ENCODE data around the gene CMSS1.
A peak's percentile ranks its signal among the peaks of the same experiment; 100 is the strongest.

The CMSS1 gene

GRCh38 chr3:99789011-99789721 is 28.5 kb upstream of the CMSS1 start:
- no peak overlapping the region for H3K4me3 ChIP-seq (replicated peaks; ENCODE audit: low read depth, low read length)
- TF ChIP-seq, protein P1, sequence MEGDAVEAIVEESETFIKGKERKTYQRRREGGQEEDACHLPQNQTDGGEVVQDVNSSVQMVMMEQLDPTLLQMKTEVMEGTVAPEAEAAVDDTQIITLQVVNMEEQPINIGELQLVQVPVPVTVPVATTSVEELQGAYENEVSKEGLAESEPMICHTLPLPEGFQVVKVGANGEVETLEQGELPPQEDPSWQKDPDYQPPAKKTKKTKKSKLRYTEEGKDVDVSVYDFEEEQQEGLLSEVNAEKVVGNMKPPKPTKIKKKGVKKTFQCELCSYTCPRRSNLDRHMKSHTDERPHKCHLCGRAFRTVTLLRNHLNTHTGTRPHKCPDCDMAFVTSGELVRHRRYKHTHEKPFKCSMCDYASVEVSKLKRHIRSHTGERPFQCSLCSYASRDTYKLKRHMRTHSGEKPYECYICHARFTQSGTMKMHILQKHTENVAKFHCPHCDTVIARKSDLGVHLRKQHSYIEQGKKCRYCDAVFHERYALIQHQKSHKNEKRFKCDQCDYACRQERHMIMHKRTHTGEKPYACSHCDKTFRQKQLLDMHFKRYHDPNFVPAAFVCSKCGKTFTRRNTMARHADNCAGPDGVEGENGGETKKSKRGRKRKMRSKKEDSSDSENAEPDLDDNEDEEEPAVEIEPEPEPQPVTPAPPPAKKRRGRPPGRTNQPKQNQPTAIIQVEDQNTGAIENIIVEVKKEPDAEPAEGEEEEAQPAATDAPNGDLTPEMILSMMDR (IDR thresholded peaks at IDR 0.05; ENCODE audit: low read depth, low read length, missing control alignments): peak; percentile 69
- DNase-seq (ENCODE audit: extremely low read depth, low read depth): peak; percentile 52

GRCh38 chr3:99794485-99794884 is 23.2 kb upstream of the CMSS1 start:
- no peak overlapping the region for H3K4me3 ChIP-seq (replicated peaks; ENCODE audit: low read depth, low read length)
- no peak for DNase-seq (ENCODE audit: extremely low read depth, low read depth)
- TF ChIP-seq, protein P1 (IDR thresholded peaks at IDR 0.05; ENCODE audit: low read depth, low read length, missing control alignments): no peak

- DNase-seq (ENCODE audit: extremely low read depth, low read depth): no peak
- H3K4me3 ChIP-seq (replicated peaks; ENCODE audit: low read depth, low read length): no peak overlapping the region
- TF ChIP-seq, protein P1 (IDR thresholded peaks at IDR 0.05; ENCODE audit: low read depth, low read length, missing control alignments): no peak
These were observed 22.1 kb upstream of the CMSS1 start for GRCh38 chr3:99795573-99795972.

DNA sequence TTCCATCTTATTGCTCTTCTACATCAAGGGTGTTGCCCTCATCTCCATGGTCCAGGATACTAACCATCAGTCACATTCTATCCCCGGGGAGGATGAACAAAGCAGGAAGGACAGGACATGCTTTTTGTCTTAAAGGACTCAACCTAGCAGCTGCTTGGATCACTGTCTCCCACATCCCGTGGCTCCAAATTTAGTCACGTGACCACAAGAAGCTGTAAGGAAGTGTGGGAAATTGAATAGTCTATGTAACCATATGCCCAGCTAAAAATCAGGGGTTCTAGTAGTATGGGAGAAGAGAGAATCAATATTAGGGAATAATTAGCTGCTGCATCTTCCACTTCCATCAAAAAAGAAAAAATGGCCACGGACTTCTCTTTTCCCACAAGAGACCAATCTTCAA is 18.2 kb upstream of the CMSS1 start:
- H3K4me3 ChIP-seq (replicated peaks; ENCODE audit: low read depth, low read length): no peak overlapping the region
- TF ChIP-seq, protein P1 (IDR thresholded peaks at IDR 0.05; ENCODE audit: low read depth, low read length, missing control alignments): no peak
- DNase-seq (ENCODE audit: extremely low read depth, low read depth): no peak

DNA sequence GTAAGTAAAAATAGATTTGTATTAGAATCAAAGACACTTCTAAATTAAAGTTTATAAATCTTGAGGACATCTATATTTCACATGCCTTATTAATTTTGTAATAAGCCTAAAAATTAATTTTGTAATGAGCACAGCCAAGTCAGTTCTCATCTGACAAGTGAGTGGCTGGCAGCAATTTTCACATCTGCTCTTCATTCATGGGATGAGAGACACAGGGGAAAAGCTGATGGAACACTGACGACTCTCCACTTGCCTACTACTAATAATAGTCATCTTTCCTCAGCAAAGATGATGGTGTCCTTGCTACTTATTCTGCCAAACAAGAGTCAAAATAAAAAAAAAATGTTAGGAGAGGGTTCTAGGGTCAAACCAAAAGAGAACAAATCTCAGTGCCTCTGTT is 14.4 kb upstream of the CMSS1 start:
- TF ChIP-seq, protein P1 (IDR thresholded peaks at IDR 0.05; ENCODE audit: low read depth, low read length, missing control alignments): no peak
- no peak for DNase-seq (ENCODE audit: extremely low read depth, low read depth)
- no peak overlapping the region for H3K4me3 ChIP-seq (replicated peaks; ENCODE audit: low read depth, low read length)

DNA sequence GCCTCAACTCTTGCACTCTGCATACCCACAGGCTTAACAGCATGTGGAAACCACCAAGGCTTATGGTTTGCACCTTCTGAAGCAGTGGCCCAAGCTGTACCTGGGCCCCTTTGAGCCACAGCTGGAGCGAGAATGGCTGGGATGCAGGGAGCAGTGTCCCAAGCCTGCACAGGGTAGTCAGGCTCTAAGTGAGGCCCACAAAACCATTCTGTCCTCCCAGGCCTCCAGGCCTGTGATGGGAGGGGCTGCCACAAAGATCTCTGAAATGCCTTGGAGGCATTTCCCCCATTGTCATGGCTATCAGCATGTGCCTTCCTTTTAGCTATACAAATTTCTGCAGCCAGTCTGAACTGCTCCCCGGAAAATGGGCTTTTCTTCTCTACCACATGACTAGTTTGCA is 12.5 kb upstream of the CMSS1 start:
- TF ChIP-seq, protein P1 (IDR thresholded peaks at IDR 0.05; ENCODE audit: low read depth, low read length, missing control alignments): no peak
- no peak for DNase-seq (ENCODE audit: extremely low read depth, low read depth)
- no peak overlapping the region for H3K4me3 ChIP-seq (replicated peaks; ENCODE audit: low read depth, low read length)
